ENCODE data around the gene SKOR1.

The SKOR1 gene

DNA sequence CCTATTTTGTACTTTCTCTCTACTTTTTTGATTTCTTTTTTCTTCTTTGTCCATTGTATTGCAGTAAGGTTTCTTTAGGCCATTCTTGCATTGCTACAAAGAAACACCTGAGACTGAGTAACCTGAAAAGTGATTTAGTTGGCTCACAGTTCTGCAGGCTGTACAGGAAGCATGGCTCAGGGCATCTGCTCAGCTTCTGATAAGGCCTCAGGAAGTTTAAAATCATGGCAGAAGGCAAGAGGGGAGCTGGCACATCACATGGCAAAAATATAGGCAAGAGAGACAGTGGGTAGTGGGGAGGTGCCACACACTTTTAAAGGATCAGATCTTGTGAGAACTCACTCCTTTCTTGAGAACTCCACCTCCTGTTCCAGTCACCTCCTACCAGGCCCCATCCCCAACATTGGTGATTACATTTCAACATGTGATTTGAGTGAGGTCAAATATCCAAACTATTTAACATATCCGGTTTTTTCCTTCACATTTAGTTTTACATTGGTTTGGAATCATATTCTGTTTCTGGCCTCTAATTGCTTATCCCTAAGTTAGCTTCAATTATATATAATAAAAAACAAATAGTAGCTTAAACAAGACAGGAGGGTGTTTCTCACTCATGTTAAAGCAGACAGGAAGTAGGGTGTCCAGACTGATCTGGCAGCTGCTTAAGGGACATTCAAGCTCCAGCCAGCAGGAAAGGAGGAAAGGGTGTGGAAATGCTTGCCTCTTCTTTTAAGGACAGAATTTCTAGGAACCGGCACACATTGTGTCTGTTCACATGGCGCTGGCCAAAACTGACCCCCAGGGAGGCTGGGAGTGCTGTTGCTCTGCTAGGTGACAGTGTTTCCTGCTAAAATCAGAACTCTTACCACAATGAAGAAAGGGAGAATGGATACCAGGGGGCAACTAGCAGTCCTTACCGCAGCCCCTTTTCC is 28.8 kb upstream of the SKOR1 start:
- Histone ChIP-seq H3K4me3 (ENCODE audit: low read length in 2 of 2) (no peak overlapping the region), H3K9ac (ENCODE audit: low read length in 2 of 2) (no peak overlapping the region), H3K27me3 (ENCODE audit: control insufficient read depth in 1 of 2, insufficient read depth in 2 of 2, low read length in 2 of 2) (peaks cover 0 to 2% of the 10 kb centered on the region in 2 donors), H3K27ac (ENCODE audit: low read length) (no peak overlapping the region), H3K4me1 (ENCODE audit: control insufficient read depth, insufficient read depth, low read length) (no peaks in the 10 kb centered on the region), H3K9me3 (ENCODE audit: control insufficient read depth in 2 of 2, low read length in 2 of 2) (no peaks in the 10 kb centered on the region), H3K36me3 (ENCODE audit: control insufficient read depth in 2 of 2, insufficient read depth in 2 of 2, low read length in 2 of 2) (peaks cover 0 to 8% of the 10 kb centered on the region in 2 donors)

DNA sequence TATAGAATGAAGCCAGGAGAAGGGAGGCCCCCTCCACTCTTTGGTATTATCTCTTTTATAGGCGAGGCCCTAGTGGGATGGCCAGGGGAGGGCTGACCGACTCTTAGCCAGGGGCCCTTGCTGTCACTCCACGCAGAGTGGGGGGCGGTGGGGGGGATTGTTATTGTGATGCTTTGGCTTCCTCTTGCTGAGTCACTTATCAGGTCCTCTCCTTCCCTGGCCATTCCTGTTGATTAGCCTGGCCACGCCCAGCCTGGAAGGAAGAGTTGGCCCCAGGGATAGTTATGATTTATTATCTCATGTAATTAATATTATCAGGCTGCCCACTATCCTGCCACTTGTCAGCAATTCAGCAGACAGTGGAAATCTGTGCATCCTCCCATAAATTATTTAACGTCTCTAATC is 25.5 kb upstream of the SKOR1 start:
- H3K9ac ChIP-seq (ENCODE audit: low read length in 2 of 2), result no peak overlapping the region
- no peak overlapping the region for H3K4me3 ChIP-seq (ENCODE audit: low read length in 2 of 2)
- no peak overlapping the region for H3K27ac ChIP-seq (ENCODE audit: low read length)
- H3K36me3 ChIP-seq (ENCODE audit: control insufficient read depth in 2 of 2, insufficient read depth in 2 of 2, low read length in 2 of 2), result peaks cover 3 to 12% of the 10 kb centered on the region in 2 donors
- peaks cover 0 to 2% of the 10 kb centered on the region in 2 donors for H3K27me3 ChIP-seq (ENCODE audit: control insufficient read depth in 1 of 2, insufficient read depth in 2 of 2, low read length in 2 of 2)
- H3K9me3 ChIP-seq (ENCODE audit: control insufficient read depth in 2 of 2, low read length in 2 of 2), result no peaks in the 10 kb centered on the region
- no peaks in the 10 kb centered on the region for H3K4me1 ChIP-seq (ENCODE audit: control insufficient read depth, insufficient read depth, low read length)

DNA sequence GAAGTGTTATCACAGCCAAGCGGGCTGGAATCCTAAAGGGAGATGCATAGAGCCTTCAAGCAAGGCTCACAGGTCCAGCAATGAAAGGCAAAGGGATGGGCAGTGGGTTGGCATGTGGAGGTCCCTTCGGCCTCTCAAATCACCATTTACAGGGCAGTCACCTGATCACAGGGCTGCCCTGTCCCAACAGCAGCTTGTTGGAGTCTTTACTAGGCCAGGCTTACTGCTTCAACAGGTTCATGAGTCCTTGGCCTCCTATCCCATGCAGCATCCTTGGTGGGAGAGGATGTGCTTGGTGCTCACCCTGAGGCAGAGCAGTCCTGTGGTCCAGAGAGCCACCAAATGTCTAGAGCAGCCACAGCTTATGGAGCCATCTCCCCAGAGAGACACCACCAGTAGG is 24.2 kb upstream of the SKOR1 start:
- Histone ChIP-seq H3K36me3 (ENCODE audit: control insufficient read depth in 2 of 2, insufficient read depth in 2 of 2, low read length in 2 of 2) (peaks cover 3 to 12% of the 10 kb centered on the region in 2 donors), H3K9me3 (ENCODE audit: control insufficient read depth in 2 of 2, low read length in 2 of 2) (no peaks in the 10 kb centered on the region), H3K4me1 (ENCODE audit: control insufficient read depth, insufficient read depth, low read length) (no peaks in the 10 kb centered on the region), H3K4me3 (ENCODE audit: low read length in 2 of 2) (no peak overlapping the region), H3K27me3 (ENCODE audit: control insufficient read depth in 1 of 2, insufficient read depth in 2 of 2, low read length in 2 of 2) (peaks cover 0 to 2% of the 10 kb centered on the region in 2 donors), H3K9ac (ENCODE audit: low read length in 2 of 2) (no peak overlapping the region), H3K27ac (ENCODE audit: low read length) (no peak overlapping the region)

DNA sequence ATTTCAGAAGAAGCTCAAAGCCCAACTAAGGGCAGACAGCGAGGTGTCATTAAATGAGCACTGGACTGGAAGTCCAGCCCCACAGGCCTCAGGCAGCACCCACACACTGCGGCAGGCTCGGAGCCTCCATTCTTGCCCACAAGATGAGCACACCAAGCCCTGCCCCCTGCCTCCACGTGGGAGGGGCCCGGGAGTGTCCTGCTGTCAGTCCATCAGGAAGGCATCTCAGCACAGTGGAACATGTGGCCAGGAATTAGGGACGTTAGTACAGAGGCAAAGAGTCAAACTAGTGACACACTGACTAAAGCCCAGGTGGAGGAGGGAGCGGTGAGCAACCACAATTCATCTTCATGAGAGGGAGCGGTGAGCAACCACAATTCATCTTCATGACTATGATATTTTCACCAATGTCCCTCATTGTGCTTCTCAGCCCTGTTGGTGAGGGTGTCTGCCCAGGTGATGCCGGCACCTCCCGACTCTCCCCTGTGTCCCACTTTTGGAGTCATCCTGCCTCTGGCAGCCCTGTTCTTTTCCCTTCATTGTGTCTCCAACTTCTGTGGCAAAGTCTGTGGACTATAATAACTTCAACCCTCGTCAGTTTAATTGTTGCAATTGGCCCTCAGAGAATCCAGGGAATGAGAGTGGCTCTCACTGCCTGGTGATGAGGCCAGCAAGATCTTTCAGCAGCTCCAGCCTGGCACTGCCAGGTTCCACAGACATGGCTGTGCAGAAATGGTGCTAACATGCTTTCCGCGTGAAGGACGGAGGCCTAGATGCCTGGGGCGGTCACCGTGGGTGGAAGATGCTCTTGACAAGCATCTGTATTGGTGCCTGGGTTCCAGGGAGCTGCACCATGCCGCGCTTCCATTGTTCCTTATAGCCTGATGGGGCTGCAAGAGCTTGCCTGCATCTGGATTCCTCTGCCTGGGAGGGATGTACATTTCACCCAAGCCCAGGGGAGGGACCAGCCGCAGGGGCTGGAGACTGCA is 23.1 kb upstream of the SKOR1 start:
- H3K4me1 ChIP-seq (ENCODE audit: control insufficient read depth, insufficient read depth, low read length), result no peaks in the 10 kb centered on the region
- H3K9me3 ChIP-seq (ENCODE audit: control insufficient read depth in 2 of 2, low read length in 2 of 2), result no peaks in the 10 kb centered on the region
- H3K36me3 ChIP-seq (ENCODE audit: control insufficient read depth in 2 of 2, insufficient read depth in 2 of 2, low read length in 2 of 2), result peaks cover 3 to 15% of the 10 kb centered on the region in 2 donors
- no peak overlapping the region for H3K9ac ChIP-seq (ENCODE audit: low read length in 2 of 2)
- no peak overlapping the region for H3K27ac ChIP-seq (ENCODE audit: low read length)
- H3K27me3 ChIP-seq (ENCODE audit: control insufficient read depth in 1 of 2, insufficient read depth in 2 of 2, low read length in 2 of 2), result peaks cover 0 to 2% of the 10 kb centered on the region in 2 donors
- no peak overlapping the region for H3K4me3 ChIP-seq (ENCODE audit: low read length in 2 of 2)

DNA sequence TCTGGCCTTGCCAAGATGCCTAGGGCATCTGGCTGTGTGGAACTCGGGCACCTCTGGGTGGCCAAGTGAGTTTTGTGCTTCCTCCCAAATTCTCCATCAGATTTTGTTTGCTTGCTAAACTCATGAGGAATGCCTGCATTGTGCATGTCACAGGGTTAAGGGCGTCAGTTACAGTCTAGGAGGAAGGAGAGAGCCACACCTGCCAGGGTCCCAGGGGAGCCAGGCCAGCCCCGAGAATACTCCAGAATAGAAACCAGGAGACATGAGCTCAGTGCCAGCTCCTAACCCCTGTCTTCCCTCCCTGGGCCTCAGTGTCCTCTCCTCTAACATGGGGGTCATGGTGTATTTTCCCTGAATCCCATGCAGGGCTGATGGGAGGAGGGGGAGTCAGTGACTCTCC is 22.0 kb upstream of the SKOR1 start:
- no peak overlapping the region for H3K9ac ChIP-seq (ENCODE audit: low read length in 2 of 2)
- H3K36me3 ChIP-seq (ENCODE audit: control insufficient read depth in 2 of 2, insufficient read depth in 2 of 2, low read length in 2 of 2), result peaks cover 3 to 11% of the 10 kb centered on the region in 2 donors
- no peak overlapping the region for H3K27ac ChIP-seq (ENCODE audit: low read length)

DNA sequence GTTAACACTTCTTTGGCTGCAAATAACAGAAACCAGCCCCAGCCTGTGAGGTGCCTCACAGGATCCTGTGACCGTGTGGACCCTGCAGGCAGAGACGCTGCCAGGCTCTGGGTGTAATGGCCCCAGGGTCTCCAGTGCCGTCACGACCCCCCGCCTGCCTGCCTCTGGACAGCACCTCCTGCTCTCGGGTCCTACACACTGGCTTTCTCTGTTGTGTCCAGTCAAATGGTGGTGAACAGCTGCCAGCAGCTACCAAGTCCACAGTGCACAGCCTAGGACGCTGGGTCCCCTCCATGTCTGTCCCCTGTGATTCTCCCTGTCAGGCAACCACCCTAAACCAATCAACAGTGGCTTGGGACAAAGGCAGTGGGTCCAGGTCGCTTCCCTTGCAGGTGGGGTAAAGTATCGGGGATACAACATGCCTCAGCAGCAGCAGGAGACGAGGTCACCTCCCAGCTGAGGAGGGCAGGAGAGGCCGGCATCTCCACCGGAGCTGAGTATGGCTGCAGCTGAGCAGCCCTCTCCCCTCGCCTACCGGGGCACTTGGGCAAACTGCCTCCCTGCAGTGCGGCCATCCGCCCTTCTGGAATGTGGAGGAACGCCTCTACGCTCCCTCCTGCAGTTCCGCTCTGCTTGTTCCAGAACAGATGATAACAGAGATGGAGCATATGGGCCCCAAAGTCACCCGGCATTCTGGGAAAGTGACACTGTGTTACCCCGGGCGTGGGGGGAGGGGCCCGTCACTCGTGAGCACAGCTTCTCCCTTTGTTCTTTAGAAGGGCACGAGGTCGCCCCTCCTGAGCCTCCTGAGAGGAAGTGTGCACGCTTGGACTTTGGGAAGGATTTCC is 21.1 kb upstream of the SKOR1 start:
- Histone ChIP-seq H3K36me3 (ENCODE audit: control insufficient read depth in 2 of 2, insufficient read depth in 2 of 2, low read length in 2 of 2) (peaks cover 3 to 11% of the 10 kb centered on the region in 2 donors), H3K4me3 (ENCODE audit: low read length in 2 of 2) (no peak overlapping the region), H3K4me1 (ENCODE audit: control insufficient read depth, insufficient read depth, low read length) (no peaks in the 10 kb centered on the region), H3K27me3 (ENCODE audit: control insufficient read depth in 1 of 2, insufficient read depth in 2 of 2, low read length in 2 of 2) (peaks cover 0 to 2% of the 10 kb centered on the region in 2 donors), H3K27ac (ENCODE audit: low read length) (no peak overlapping the region), H3K9ac (ENCODE audit: low read length in 2 of 2) (no peak overlapping the region), H3K9me3 (ENCODE audit: control insufficient read depth in 2 of 2, low read length in 2 of 2) (no peaks in the 10 kb centered on the region)

More for the DNA sequence above, 22.0 kb upstream of the SKOR1 start:
- Histone ChIP-seq H3K4me3 (ENCODE audit: low read length in 2 of 2) (no peak overlapping the region), H3K9me3 (ENCODE audit: control insufficient read depth in 2 of 2, low read length in 2 of 2) (no peaks in the 10 kb centered on the region), H3K4me1 (ENCODE audit: control insufficient read depth, insufficient read depth, low read length) (no peaks in the 10 kb centered on the region), H3K27me3 (ENCODE audit: control insufficient read depth in 1 of 2, insufficient read depth in 2 of 2, low read length in 2 of 2) (peaks cover 0 to 2% of the 10 kb centered on the region in 2 donors)

DNA sequence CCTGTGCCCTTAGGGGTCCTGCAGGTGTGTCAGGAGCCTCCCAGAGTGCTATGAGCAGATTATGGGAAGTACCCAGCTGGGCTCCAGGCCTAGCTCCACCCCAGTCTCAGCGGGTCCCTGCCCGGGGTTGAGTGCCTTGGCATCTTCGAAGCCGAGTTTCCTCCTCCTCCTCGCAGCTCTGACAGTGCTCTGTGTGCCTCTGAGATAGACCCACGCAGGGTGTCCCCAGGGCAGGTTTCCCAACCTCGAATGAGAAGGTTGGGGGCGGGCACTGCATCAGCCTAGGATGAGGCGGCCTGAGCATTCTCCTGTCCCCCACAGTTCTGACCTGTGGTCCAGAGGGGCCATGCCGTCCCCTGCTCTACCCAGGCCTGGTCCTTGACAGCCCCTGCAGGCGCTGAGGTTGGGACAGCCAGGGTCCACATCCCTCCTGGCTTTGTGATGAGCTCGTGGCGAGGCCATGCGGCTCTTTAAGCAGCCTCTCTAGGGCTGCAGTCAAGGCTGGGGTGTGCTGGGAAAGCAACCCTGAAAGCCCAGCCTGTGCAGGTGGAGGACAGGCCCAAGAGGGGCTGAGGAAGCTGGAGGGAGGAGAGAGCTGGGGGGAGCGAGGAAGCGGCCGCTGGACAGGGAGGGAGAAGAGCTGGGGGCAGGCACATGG is 20.2 kb upstream of the SKOR1 start:
- H3K4me1 ChIP-seq (ENCODE audit: control insufficient read depth, insufficient read depth, low read length), result no peaks in the 10 kb centered on the region
- H3K9me3 ChIP-seq (ENCODE audit: control insufficient read depth in 2 of 2, low read length in 2 of 2), result no peaks in the 10 kb centered on the region
- no peak overlapping the region for H3K9ac ChIP-seq (ENCODE audit: low read length in 2 of 2)
- H3K4me3 ChIP-seq (ENCODE audit: low read length in 2 of 2), result no peak overlapping the region
- H3K36me3 ChIP-seq (ENCODE audit: control insufficient read depth in 2 of 2, insufficient read depth in 2 of 2, low read length in 2 of 2), result peaks cover 3 to 11% of the 10 kb centered on the region in 2 donors
- peaks cover 0 to 2% of the 10 kb centered on the region in 2 donors for H3K27me3 ChIP-seq (ENCODE audit: control insufficient read depth in 1 of 2, insufficient read depth in 2 of 2, low read length in 2 of 2)
- no peak overlapping the region for H3K27ac ChIP-seq (ENCODE audit: low read length)

DNA sequence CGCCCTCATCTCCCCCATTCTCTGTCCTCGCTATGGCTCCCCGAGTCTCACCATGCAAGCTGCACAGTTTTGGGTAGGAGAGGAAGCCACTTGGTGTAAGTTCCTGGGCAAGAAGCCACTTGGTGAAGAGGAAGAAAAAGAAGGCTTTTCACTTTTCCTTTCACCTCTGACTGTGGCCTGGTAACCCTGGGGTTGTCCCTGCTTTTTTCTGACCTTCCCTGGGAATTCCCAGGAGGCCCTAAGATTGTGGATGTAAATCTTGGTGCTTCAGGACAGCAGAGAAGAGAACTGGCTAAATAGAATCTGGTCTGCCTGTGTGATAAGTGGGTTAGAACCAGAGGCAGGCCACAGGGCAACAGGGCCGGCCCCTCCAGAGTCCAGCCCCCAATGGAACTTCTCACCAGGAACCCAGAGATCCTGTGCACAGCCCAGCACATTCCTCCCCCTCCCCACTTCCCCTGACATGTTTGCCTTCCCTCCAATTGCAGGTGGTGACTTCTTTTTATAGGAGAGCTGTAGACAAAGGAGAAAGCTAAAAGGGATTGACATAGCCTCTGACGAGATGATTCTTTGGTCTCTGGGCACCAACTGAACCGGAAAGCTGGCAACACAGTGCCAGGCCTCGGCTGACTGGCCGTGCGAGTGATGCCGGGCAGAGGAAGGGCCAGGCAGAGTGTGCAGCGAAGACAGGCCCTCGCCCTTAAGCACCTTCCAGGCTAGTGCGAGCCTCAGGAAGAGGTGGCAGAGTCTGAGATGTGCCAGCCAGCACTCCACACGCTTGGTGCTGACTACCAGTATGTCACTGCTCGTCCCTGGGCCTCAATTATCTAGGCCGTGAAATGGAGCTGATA is 19.4 kb upstream of the SKOR1 start:
- H3K36me3 ChIP-seq (ENCODE audit: control insufficient read depth in 2 of 2, insufficient read depth in 2 of 2, low read length in 2 of 2), result peaks cover 3 to 11% of the 10 kb centered on the region in 2 donors
- no peak overlapping the region for H3K9ac ChIP-seq (ENCODE audit: low read length in 2 of 2)
- H3K4me1 ChIP-seq (ENCODE audit: control insufficient read depth, insufficient read depth, low read length), result no peaks in the 10 kb centered on the region
- H3K4me3 ChIP-seq (ENCODE audit: low read length in 2 of 2), result no peak overlapping the region
- no peak overlapping the region for H3K27ac ChIP-seq (ENCODE audit: low read length)
- peaks cover under 1 to 2% of the 10 kb centered on the region in 2 donors for H3K27me3 ChIP-seq (ENCODE audit: control insufficient read depth in 1 of 2, insufficient read depth in 2 of 2, low read length in 2 of 2)
- no peaks in the 10 kb centered on the region for H3K9me3 ChIP-seq (ENCODE audit: control insufficient read depth in 2 of 2, low read length in 2 of 2)

DNA sequence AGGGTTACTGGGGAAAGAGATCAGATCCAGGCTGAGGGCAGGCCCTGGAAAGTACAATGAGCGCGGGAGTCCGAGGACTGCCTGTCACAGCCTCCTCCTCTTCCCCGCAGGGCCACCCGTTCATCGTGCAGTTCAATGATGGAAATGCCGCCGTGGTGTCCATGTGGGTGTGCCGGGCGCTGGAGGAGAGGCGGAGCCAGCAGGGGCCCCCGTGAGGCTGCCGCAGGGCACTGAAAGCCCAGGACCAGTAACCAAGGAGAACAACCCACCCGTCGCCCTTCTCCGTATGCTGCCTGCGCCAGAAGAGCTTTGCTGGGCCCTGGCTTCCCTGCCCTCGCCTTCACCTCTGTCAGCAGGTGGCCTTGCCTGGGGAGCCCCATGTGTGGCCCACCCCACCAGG is 18.8 kb upstream of the SKOR1 start:
- H3K27ac ChIP-seq (ENCODE audit: low read length), result no peak overlapping the region
- H3K27me3 ChIP-seq (ENCODE audit: control insufficient read depth in 1 of 2, insufficient read depth in 2 of 2, low read length in 2 of 2), result peaks cover 0 to 3% of the 10 kb centered on the region in 2 donors
- peaks cover 3 to 11% of the 10 kb centered on the region in 2 donors for H3K36me3 ChIP-seq (ENCODE audit: control insufficient read depth in 2 of 2, insufficient read depth in 2 of 2, low read length in 2 of 2)
- no peaks in the 10 kb centered on the region for H3K9me3 ChIP-seq (ENCODE audit: control insufficient read depth in 2 of 2, low read length in 2 of 2)
- H3K9ac ChIP-seq (ENCODE audit: low read length in 2 of 2), result no peak overlapping the region
- H3K4me1 ChIP-seq (ENCODE audit: control insufficient read depth, insufficient read depth, low read length), result no peaks in the 10 kb centered on the region
- no peak overlapping the region for H3K4me3 ChIP-seq (ENCODE audit: low read length in 2 of 2)
